GM12864 (cell line): Measurements from ENCODE around the gene ADIPOQ.
"Not testable (repeated sequence)": the region's sequence is repeated elsewhere in the genome, so short reads cannot be mapped to it uniquely, and the experiment has no call there.

Experiments
- DNase-seq: peaks from one replicate; pipeline ENCODE4 v3.0.0-alpha.2; 2011; ENCODE audit warnings: low read depth
- H3K4me3 ChIP-seq: 2 replicates; pipeline ENCODE4 v1.5.1; 2011; ENCODE audit warnings: mild to moderate bottlenecking, low read depth, low read length, control low read depth
- TF ChIP-seq, protein P1 (sequence below): IDR thresholded peaks from 2 replicates; pipeline ENCODE4 v1.5.1; 2011; ENCODE audit warnings: low read depth, mild to moderate bottlenecking, moderate library complexity, low read length, control low read depth, inconsistent platforms; ENCODE audit errors: missing control alignments

The ADIPOQ gene

DNA sequence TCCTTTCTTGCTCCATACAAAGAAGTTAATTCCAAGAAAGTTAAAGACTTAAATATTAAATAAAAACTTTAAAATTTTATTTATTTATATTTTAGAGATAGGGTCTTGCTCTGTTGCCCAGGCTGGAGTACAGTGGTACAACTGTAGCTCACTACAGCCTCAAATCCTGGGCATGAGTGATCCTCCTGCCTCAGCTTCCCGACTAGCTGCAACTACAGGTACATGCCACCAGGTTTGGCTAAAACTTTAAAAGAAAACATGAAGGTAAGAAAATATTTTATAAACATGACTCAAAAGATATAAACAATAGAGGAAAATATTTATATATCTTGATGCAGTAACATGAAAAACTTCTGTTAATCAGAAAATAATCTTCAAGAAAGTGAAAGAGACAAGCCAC, 33.2 kb downstream of the ADIPOQ start:
- no peak for DNase-seq
- TF ChIP-seq, protein P1, sequence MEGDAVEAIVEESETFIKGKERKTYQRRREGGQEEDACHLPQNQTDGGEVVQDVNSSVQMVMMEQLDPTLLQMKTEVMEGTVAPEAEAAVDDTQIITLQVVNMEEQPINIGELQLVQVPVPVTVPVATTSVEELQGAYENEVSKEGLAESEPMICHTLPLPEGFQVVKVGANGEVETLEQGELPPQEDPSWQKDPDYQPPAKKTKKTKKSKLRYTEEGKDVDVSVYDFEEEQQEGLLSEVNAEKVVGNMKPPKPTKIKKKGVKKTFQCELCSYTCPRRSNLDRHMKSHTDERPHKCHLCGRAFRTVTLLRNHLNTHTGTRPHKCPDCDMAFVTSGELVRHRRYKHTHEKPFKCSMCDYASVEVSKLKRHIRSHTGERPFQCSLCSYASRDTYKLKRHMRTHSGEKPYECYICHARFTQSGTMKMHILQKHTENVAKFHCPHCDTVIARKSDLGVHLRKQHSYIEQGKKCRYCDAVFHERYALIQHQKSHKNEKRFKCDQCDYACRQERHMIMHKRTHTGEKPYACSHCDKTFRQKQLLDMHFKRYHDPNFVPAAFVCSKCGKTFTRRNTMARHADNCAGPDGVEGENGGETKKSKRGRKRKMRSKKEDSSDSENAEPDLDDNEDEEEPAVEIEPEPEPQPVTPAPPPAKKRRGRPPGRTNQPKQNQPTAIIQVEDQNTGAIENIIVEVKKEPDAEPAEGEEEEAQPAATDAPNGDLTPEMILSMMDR: no peak
- H3K4me3 ChIP-seq: no peak overlapping the region

GRCh38 chr3:186879781-186880180, 37.3 kb downstream of the ADIPOQ start:
- no peak for DNase-seq
- H3K4me3 ChIP-seq: no peak overlapping the region
- TF ChIP-seq, protein P1: no peak

GRCh38 chr3:186880406-186880805, 37.9 kb downstream of the ADIPOQ start:
- TF ChIP-seq, protein P1: no peak
- DNase-seq: no peak
- H3K4me3 ChIP-seq: no peak overlapping the region

DNA sequence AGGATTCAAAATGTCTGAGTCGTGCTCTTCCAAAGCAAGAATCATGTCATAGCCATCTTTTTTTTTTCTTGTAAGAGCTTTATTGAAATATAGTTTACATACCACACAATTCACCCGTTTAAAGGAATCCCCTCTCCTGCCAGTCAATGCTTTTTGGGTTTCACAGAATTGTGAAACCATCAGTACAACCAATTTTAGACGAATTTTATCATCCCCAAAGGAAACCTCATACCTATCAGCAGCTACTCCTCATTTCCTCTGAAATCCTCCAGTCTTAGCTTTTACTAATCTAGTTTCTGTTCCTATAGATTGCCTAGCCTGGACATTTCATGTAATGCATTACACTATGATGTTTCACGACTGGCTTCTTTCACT, 39.6 kb downstream of the ADIPOQ start:
- H3K4me3 ChIP-seq: no peak overlapping the region
- no peak for DNase-seq
- TF ChIP-seq, protein P1: no peak

DNA sequence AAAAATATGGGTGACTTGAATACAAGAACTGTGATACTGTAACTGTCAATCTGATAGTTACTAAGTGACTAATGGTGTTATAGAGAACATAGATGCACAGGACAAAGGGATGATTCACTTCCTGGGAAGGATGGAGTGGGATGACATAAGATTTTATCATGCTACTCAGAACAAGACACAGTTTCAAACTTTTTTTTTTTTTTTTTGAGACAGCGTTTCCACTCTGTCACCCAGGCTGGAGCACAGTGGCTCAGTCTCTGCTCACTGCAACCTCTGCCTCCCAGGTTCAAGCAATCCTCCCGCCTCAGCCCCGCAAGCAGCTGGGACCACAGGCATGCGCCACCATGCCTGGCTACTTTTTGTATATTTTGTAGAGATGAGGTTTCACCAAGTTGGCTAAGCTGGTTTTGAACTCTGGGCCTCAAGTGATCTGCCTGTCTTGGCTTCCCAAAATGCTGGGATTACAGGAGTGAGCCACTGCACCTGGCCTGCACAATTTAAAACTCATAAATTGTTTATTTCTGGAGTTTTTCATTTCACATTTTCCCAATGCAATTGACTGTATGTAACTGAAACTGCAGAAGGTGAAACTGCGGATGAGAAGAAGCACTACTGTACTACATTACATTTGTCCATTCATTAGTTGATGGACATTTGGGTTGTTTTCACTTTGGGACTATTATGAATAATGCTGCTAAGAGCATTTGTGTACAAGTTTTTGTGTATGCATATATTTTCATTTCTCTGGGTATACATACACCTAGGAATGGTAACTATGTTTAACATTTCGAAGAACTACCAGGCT, 40.6 kb downstream of the ADIPOQ start:
- no peak overlapping the region for H3K4me3 ChIP-seq
- TF ChIP-seq, protein P1: no peak
- DNase-seq: no peak

DNA sequence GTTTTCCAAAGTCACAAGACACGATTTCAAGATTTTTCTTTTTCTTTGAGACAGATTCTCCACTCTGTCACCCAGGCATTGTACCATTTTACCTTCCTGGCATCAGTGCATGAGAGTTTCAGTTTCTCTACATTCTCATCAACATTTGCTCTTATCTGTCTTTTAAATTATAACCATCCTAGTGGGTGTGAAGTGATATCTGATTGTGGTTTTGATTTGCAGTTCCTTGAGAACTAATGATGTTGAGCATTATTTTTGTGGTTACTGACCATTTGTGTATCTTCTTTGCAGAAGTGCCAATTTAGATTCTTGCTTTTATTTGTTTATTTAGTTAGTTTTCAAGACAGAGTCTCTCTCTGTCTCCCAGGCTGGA, 41.2 kb downstream of the ADIPOQ start:
- TF ChIP-seq, protein P1: no peak
- H3K4me3 ChIP-seq: no peak overlapping the region
- no peak for DNase-seq

- not testable (repeated sequence) for DNase-seq, H3K4me3 ChIP-seq
Measured at GRCh38 chr3:186884868-186885267, 42.4 kb downstream of the ADIPOQ start.
